ENCODE results near the gene OLFML1.

Gene OLFML1

DNA sequence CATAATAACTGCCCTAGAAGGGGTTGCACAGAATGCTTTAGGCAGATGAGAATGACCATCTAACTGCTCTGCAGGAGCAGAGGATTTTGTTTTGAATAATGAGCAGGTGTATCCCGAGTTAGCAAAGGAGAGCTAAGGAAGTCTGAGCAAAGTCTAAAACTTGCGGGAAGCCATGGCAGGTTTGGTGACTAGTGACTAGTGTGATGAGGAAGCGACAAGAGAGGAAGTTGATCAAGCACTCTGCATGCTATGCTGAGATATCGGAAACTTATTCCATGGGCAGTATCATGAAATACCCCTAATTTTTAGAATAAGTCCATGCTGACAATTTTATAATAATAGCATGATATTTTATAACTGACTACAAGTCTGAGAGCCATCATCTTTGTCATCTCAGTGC lies 12.9 kb downstream of the OLFML1 start:
- no peaks in the 10 kb centered on the region for H3K9me3 ChIP-seq (ENCODE audit: insufficient read depth, low read depth, low read length)
- H3K27me3 ChIP-seq (ENCODE audit: insufficient read depth, low read length) = no peaks in the 10 kb centered on the region
- peaks cover 8% of the 10 kb centered on the region; the same call in 1 of the 2 replicates for H3K4me1 ChIP-seq (ENCODE audit: insufficient read depth, low read length)
- no peak overlapping the region for H3K9ac ChIP-seq (ENCODE audit: low read depth, low read length)
- H3K27ac ChIP-seq (ENCODE audit: low read length) = no peak overlapping the region
- no peak overlapping the region for H3K4me3 ChIP-seq (ENCODE audit: low read length)
- no peaks in the 10 kb centered on the region for H3K36me3 ChIP-seq (ENCODE audit: insufficient read depth, low read depth, low read length)

GRCh38 chr11:7499081-7499480 lies 13.8 kb downstream of the OLFML1 start:
- H3K9me3 ChIP-seq (ENCODE audit: insufficient read depth, low read depth, low read length) = no peaks in the 10 kb centered on the region
- H3K9ac ChIP-seq (ENCODE audit: low read depth, low read length) = 0 out of 2 replicates have a peak overlapping the region, but pooled peaks have one; percentile 6
- peaks cover 8% of the 10 kb centered on the region; the same call in 1 of the 2 replicates for H3K4me1 ChIP-seq (ENCODE audit: insufficient read depth, low read length)
- H3K27ac ChIP-seq (ENCODE audit: low read length) = no peak overlapping the region
- H3K4me3 ChIP-seq (ENCODE audit: low read length) = no peak overlapping the region
- H3K36me3 ChIP-seq (ENCODE audit: insufficient read depth, low read depth, low read length) = no peaks in the 10 kb centered on the region
- H3K27me3 ChIP-seq (ENCODE audit: insufficient read depth, low read length) = no peaks in the 10 kb centered on the region

DNA sequence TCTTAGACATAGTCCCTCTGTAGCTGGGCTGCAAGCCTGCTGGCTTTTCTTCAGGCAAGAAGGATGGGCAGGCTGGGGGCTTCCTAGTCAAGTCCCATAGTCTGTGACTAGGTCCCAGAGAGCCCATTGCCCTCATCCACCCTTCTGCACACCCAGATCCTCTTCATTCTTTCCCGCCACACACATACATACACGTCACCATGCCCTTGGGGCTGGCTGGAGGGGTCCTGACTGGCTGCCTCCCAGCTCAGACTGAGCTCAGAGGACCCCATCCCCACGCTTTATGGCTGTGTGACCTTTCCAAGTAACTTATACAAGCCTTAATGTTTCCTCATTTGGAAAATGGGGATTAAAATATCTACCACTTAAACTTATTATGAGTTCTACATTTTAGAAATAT lies 14.9 kb downstream of the OLFML1 start:
- Histone ChIP-seq H3K36me3 (ENCODE audit: insufficient read depth, low read depth, low read length) (no peaks in the 10 kb centered on the region), H3K9me3 (ENCODE audit: insufficient read depth, low read depth, low read length) (no peaks in the 10 kb centered on the region), H3K4me1 (ENCODE audit: insufficient read depth, low read length) (peaks cover 8% of the 10 kb centered on the region; the same call in 1 of the 2 replicates), H3K27me3 (ENCODE audit: insufficient read depth, low read length) (no peaks in the 10 kb centered on the region), H3K9ac (ENCODE audit: low read depth, low read length) (no peak overlapping the region), H3K4me3 (ENCODE audit: low read length) (no peak overlapping the region), H3K27ac (ENCODE audit: low read length) (no peak overlapping the region)

DNA sequence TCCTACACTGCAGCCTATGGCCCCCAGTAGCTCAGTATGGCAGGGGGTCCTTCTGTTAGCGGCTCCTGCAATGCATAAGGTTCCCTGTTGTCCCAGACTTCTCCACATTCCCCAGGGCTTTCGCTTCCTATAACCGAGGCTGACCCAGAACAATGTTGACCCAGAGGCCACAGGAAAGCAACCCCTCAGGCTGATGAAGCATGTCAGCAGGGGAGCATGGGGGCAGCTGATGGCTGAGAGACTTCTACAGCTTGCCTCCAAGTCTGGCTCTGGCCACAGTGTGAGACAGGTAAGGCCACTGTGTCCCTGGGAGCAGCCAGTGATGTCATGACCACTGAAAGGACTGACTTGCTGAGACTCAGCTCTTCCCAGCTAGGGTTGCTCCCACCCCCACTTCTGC lies 15.9 kb downstream of the OLFML1 start:
- no peak overlapping the region for H3K9ac ChIP-seq (ENCODE audit: low read depth, low read length)
- H3K27ac ChIP-seq (ENCODE audit: low read length) = no peak overlapping the region
- H3K4me3 ChIP-seq (ENCODE audit: low read length) = no peak overlapping the region
- H3K27me3 ChIP-seq (ENCODE audit: insufficient read depth, low read length) = no peaks in the 10 kb centered on the region
- H3K4me1 ChIP-seq (ENCODE audit: insufficient read depth, low read length) = peaks cover 8% of the 10 kb centered on the region; the same call in 1 of the 2 replicates
- H3K9me3 ChIP-seq (ENCODE audit: insufficient read depth, low read depth, low read length) = no peaks in the 10 kb centered on the region
- no peaks in the 10 kb centered on the region for H3K36me3 ChIP-seq (ENCODE audit: insufficient read depth, low read depth, low read length)

GRCh38 chr11:7501894-7502293 lies 16.6 kb downstream of the OLFML1 start:
- H3K9ac ChIP-seq (ENCODE audit: low read depth, low read length) = no peak overlapping the region
- peaks cover 8% of the 10 kb centered on the region; the same call in 1 of the 2 replicates for H3K4me1 ChIP-seq (ENCODE audit: insufficient read depth, low read length)
- no peak overlapping the region for H3K27ac ChIP-seq (ENCODE audit: low read length)
- H3K9me3 ChIP-seq (ENCODE audit: insufficient read depth, low read depth, low read length) = no peaks in the 10 kb centered on the region
- H3K27me3 ChIP-seq (ENCODE audit: insufficient read depth, low read length) = no peaks in the 10 kb centered on the region
- no peak overlapping the region for H3K4me3 ChIP-seq (ENCODE audit: low read length)
- H3K36me3 ChIP-seq (ENCODE audit: insufficient read depth, low read depth, low read length) = no peaks in the 10 kb centered on the region

DNA sequence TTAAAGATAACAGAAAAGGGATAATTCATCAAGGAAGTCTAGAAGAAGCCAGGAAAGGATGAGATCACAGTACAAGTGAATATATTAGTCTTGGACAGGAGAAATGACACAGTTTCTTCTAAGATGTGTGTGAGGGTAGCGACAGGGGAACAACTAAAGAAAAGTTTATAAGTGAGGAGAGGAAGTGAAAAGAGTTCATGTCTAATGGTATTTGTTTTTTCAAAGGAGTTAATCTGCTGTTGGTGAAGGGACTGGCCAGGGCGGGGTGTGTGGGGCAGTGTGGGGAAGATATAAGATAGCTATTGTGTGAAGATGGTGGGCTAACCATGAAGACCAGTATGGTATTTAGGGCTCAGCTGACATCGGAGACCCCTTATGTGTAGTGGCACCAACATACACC lies 20.9 kb downstream of the OLFML1 start:
- H3K27ac ChIP-seq (ENCODE audit: low read length) = no peak overlapping the region

GRCh38 chr11:7508087-7508486 lies 22.8 kb downstream of the OLFML1 start:
- Histone ChIP-seq H3K4me3 (ENCODE audit: low read length) (no peak overlapping the region), H3K27ac (ENCODE audit: low read length) (no peak overlapping the region), H3K36me3 (ENCODE audit: insufficient read depth, low read depth, low read length) (no peaks in the 10 kb centered on the region), H3K4me1 (ENCODE audit: insufficient read depth, low read length) (peaks cover 6% of the 10 kb centered on the region; the same call in 1 of the 2 replicates), H3K27me3 (ENCODE audit: insufficient read depth, low read length) (no peaks in the 10 kb centered on the region), H3K9ac (ENCODE audit: low read depth, low read length) (no peak overlapping the region), H3K9me3 (ENCODE audit: insufficient read depth, low read depth, low read length) (no peaks in the 10 kb centered on the region)

More for the DNA sequence above, 20.9 kb downstream of the OLFML1 start:
- Histone ChIP-seq H3K36me3 (ENCODE audit: insufficient read depth, low read depth, low read length) (no peaks in the 10 kb centered on the region), H3K4me3 (ENCODE audit: low read length) (no peak overlapping the region), H3K9ac (ENCODE audit: low read depth, low read length) (no peak overlapping the region), H3K4me1 (ENCODE audit: insufficient read depth, low read length) (no peaks in the 10 kb centered on the region), H3K27me3 (ENCODE audit: insufficient read depth, low read length) (no peaks in the 10 kb centered on the region), H3K9me3 (ENCODE audit: insufficient read depth, low read depth, low read length) (no peaks in the 10 kb centered on the region)

- H3K27me3 ChIP-seq (ENCODE audit: insufficient read depth, low read length) = peaks cover 11% of the 10 kb centered on the region
- no peak overlapping the region for H3K4me3 ChIP-seq (ENCODE audit: low read length)
- no peak overlapping the region for H3K9ac ChIP-seq (ENCODE audit: low read depth, low read length)
- H3K9me3 ChIP-seq (ENCODE audit: insufficient read depth, low read depth, low read length) = no peaks in the 10 kb centered on the region
- H3K27ac ChIP-seq (ENCODE audit: low read length) = no peak overlapping the region
- H3K36me3 ChIP-seq (ENCODE audit: insufficient read depth, low read depth, low read length) = no peaks in the 10 kb centered on the region
- H3K4me1 ChIP-seq (ENCODE audit: insufficient read depth, low read length) = peaks cover 8% of the 10 kb centered on the region; the same call in 1 of the 2 replicates
Observed at GRCh38 chr11:7509966-7510365, 24.7 kb downstream of the OLFML1 start.

DNA sequence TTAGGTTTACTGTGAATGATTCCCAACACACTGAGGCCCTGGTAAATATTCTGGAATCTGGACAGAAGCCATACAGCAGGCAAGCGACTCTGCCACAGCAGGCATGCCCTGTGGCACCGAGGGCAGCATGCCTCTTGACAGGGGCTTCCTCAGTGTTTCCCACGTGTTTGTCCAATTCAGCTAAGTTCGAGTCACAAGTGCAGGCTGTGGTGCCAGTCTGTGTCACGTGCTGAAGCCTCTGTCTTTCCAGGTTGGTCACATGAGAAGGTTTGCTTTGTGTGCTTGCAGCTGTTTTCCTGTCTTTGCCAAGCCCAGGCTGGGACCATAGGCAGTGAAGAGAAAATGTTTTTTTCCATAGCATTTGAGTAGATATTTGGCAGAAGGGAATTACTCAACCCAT lies 26.1 kb downstream of the OLFML1 start:
- Histone ChIP-seq H3K4me3 (ENCODE audit: low read length) (no peak overlapping the region), H3K27ac (ENCODE audit: low read length) (no peak overlapping the region)

DNA sequence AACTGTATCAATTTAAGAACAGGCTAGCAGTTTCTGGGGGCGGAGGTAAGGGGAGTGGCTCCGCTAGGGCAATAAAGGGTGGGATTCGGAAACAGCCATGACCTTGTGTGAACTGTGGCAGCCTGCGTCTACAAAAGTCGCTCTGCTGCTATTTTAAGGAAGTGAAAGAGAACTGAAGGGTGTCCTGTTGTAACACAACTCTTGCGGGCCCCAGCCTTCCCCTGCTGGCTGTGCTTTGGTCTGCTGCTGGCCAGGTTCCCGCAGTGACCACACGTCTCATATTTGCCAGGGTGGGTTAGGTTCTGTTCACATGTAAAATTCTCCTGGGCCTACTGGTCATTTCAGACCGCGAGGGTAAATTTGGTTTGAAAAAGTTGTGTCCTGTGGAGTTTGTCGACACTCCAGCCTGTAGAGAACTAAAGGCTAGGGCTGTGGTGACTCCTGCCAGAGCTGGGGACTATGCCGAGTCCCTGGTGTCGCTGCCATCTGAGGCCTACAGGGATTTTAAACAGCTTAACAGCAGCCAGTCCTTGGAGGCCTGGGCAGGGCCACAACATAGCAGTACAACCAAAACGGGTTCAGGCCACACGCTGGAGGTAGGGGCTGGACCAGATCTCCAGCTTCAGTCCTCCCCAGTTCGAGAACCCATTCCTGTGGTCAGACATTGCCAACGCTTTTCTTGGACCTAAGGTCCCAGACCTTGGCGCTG lies 27.4 kb downstream of the OLFML1 start:
- H3K27ac ChIP-seq (ENCODE audit: low read length) = no peak overlapping the region
- no peaks in the 10 kb centered on the region for H3K9me3 ChIP-seq (ENCODE audit: insufficient read depth, low read depth, low read length)
- H3K36me3 ChIP-seq (ENCODE audit: insufficient read depth, low read depth, low read length) = no peaks in the 10 kb centered on the region
- peaks cover 28% of the 10 kb centered on the region for H3K27me3 ChIP-seq (ENCODE audit: insufficient read depth, low read length)
- H3K4me1 ChIP-seq (ENCODE audit: insufficient read depth, low read length) = peaks cover 14% of the 10 kb centered on the region; the same call in 1 of the 2 replicates
- H3K9ac ChIP-seq (ENCODE audit: low read depth, low read length) = peak overlapping the region; percentile 69; the same call in 1 of the 2 replicates
- H3K4me3 ChIP-seq (ENCODE audit: low read length) = peak overlapping the region; percentile 91

More for the DNA sequence above, 26.1 kb downstream of the OLFML1 start:
- no peak overlapping the region for H3K9ac ChIP-seq (ENCODE audit: low read depth, low read length)
- H3K9me3 ChIP-seq (ENCODE audit: insufficient read depth, low read depth, low read length) = no peaks in the 10 kb centered on the region
- H3K4me1 ChIP-seq (ENCODE audit: insufficient read depth, low read length) = peaks cover 14% of the 10 kb centered on the region; the same call in 1 of the 2 replicates
- no peaks in the 10 kb centered on the region for H3K36me3 ChIP-seq (ENCODE audit: insufficient read depth, low read depth, low read length)
- H3K27me3 ChIP-seq (ENCODE audit: insufficient read depth, low read length) = peaks cover 25% of the 10 kb centered on the region

DNA sequence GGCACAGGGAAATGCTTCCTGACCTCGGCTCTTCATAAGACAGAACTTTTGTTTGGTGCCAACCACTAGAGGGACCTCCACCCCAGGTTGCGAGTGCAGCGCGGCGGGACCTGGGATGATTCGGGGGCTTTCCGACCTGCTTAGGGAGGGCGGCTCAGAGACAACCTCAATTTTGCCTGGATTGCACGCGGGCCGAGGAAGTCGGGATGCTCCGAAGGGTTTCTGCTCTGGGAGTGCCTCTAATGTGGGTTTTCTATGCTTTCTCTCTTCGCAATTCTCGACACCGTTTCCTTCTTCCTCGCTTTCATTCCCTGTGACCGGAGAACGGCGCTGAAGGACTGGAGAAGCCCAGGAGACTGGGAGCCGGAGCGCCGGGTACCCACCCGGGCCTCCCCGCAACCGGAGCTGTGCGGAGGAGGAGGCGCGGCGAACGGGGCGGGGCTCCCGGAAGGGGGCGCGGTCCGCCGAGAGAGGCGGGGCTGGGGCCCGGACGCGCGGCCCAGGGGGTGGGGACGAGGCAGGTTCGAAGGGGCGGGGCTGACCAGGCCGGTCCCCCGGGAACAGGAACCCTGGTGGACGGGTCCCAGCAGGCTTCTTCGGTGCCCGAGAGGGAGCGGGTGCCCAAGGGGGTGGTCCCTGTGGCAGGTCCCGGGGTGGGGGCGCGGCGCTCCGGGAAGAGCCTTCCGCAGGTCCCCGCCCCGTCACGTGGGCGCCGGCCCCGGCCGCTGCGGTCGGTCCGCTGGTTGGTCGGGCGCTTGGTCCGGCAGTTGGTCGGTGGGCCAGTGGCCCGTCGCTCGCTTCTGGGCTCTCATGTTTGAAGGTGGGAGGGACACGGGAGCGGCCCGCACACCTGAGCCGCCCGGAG lies 28.2 kb downstream of the OLFML1 start, which contains the start of gene PPFIBP2:
PPFIBP2 (plus strand) TSS at position 766 of the 865 bp plus-strand sequence. CDS start 35,477 bp downstream, outside the sequence.
- Histone ChIP-seq H3K9ac (ENCODE audit: low read depth, low read length) (peak within 1 kb of the TSS; percentile 69), H3K27ac (ENCODE audit: low read length) (no peak within 1 kb of the TSS), H3K4me3 (ENCODE audit: low read length) (peak within 1 kb of the TSS; percentile 91), H3K27me3 (ENCODE audit: insufficient read depth, low read length) (peaks cover 28% of the 10 kb centered on the region), H3K4me1 (ENCODE audit: insufficient read depth, low read length) (peaks cover 14% of the 10 kb centered on the region; the same call in 1 of the 2 replicates), H3K36me3 (ENCODE audit: insufficient read depth, low read depth, low read length) (no peaks in the 10 kb centered on the region), H3K9me3 (ENCODE audit: insufficient read depth, low read depth, low read length) (no peaks in the 10 kb centered on the region)
